Measurements from ENCODE around the gene FAM110D.

The FAM110D gene

DNA sequence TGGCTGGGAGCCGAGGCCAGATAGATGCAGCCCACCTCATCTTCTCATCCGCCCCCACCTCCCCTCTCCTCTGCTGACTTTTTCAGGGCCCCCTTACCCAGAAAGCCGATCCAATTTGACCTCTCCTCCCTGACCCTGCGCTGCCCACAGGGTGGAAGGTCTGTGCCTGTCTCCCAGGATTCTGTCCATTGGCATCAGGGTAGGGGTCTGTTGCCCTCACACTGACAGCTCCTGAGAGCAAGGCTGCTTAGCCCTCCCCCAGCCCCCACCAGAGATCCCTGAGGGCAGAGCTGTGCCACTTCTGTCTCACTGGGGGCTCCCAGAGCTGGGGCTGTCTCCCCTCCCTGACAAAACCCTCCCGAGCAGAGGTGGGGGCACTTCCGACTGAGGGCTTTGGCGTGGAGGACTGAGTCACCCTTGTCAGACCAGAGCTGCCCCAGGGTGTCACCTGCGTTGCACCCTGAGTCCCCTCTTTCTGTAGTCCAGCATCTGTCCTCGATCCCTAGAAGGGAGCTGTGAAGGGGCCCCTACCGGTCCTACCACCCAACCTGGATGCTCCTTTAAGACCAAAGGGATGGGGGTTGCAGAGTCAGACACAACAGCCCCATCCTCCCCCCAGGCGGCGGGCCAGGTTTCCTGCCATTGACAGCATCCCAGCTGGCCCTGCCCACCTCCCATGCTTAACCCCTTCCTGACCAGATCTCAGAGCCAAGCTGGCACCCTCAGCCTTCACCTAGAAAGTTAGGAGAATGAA is 2.4 kb upstream of the FAM110D start:
- Histone ChIP-seq H3K79me2 (ENCODE audit: insufficient read depth, low read length) (peaks cover 26% of the 10 kb centered on the region), H3K9me2 (replicated peaks; ENCODE audit: low read depth, low read length) (no peaks in the 10 kb centered on the region), H3K27me3 (ENCODE audit: insufficient read depth, low read length, poor library complexity, severe bottlenecking) (no peaks in the 10 kb centered on the region), H3K4me2 (ENCODE audit: low read depth, low read length, poor library complexity, severe bottlenecking) (peak overlapping the region; percentile 69), H3K36me3 (ENCODE audit: insufficient read depth, low read length) (no peaks in the 10 kb centered on the region), H3K9me3 (ENCODE audit: insufficient read depth, low read depth, low read length) (no peaks in the 10 kb centered on the region), H3K4me3 (ENCODE audit: low read length, poor library complexity, severe bottlenecking) (peak overlapping the region; percentile 60), H3K9ac (ENCODE audit: low read depth, low read length, poor library complexity, severe bottlenecking) (peak overlapping the region; percentile 52), H3K4me1 (ENCODE audit: insufficient read depth, low read length, poor library complexity, severe bottlenecking) (peaks cover 60% of the 10 kb centered on the region), H3F3A (ENCODE audit: low read depth) (no peaks in the 10 kb centered on the region), H2AFZ (ENCODE audit: low read length) (peak overlapping the region; percentile 41), H4K20me1 (ENCODE audit: insufficient read depth, low read length, poor library complexity, severe bottlenecking) (no peaks in the 10 kb centered on the region)
- TF ChIP-seq, protein P1, sequence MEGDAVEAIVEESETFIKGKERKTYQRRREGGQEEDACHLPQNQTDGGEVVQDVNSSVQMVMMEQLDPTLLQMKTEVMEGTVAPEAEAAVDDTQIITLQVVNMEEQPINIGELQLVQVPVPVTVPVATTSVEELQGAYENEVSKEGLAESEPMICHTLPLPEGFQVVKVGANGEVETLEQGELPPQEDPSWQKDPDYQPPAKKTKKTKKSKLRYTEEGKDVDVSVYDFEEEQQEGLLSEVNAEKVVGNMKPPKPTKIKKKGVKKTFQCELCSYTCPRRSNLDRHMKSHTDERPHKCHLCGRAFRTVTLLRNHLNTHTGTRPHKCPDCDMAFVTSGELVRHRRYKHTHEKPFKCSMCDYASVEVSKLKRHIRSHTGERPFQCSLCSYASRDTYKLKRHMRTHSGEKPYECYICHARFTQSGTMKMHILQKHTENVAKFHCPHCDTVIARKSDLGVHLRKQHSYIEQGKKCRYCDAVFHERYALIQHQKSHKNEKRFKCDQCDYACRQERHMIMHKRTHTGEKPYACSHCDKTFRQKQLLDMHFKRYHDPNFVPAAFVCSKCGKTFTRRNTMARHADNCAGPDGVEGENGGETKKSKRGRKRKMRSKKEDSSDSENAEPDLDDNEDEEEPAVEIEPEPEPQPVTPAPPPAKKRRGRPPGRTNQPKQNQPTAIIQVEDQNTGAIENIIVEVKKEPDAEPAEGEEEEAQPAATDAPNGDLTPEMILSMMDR (conservative IDR thresholded peaks at IDR 0.05; ENCODE audit: low read length) = no peak
- no peak for TF ChIP-seq EZH2phosphoT487 (IDR thresholded peaks at IDR 0.05; ENCODE audit: borderline replicate concordance)

DNA sequence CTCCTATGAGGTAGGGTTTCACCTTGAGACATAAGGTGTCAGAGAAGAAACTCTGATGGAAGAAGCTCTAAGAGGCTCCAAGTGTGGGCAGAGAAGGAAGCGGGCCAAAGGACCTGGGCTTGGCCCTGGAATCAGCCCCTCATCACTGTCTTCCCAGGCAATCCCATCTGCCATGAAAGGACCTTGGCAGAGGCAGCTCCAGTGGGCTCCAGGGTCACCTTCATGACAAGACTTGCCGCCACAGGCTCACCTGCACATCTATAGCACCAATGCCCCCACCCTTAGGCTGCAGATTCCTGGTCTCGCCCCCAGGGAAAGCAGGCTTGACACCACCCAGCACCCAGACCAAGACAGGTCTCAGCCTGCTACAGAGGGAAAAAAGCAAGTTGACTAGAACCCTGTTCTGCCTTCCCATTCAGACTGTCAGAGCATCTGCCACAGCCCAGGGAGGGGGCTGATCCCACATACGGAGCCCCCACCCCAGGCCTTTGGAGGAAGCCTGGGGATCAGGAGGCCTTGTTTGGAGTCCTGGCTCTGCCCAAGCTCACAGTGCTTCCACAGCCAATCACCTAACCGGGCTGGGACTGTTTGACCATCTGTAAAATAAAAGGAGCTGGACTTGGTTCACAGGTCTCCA is 490 bp upstream of the FAM110D start:
- Histone ChIP-seq H4K20me1 (ENCODE audit: insufficient read depth, low read length, poor library complexity, severe bottlenecking) (no peaks in the 10 kb centered on the region), H3K4me3 (ENCODE audit: low read length, poor library complexity, severe bottlenecking) (peak overlapping the region; percentile 76), H2AFZ (ENCODE audit: low read length) (no peak overlapping the region), H3F3A (ENCODE audit: low read depth) (no peaks in the 10 kb centered on the region), H3K4me1 (ENCODE audit: insufficient read depth, low read length, poor library complexity, severe bottlenecking) (peaks cover 67% of the 10 kb centered on the region), H3K36me3 (ENCODE audit: insufficient read depth, low read length) (no peaks in the 10 kb centered on the region), H3K9me3 (ENCODE audit: insufficient read depth, low read depth, low read length) (no peaks in the 10 kb centered on the region), H3K9ac (ENCODE audit: low read depth, low read length, poor library complexity, severe bottlenecking) (peak overlapping the region; percentile 90), H3K4me2 (ENCODE audit: low read depth, low read length, poor library complexity, severe bottlenecking) (peak overlapping the region; percentile 98), H3K79me2 (ENCODE audit: insufficient read depth, low read length) (peaks cover 32% of the 10 kb centered on the region), H3K27me3 (ENCODE audit: insufficient read depth, low read length, poor library complexity, severe bottlenecking) (no peaks in the 10 kb centered on the region), H3K9me2 (replicated peaks; ENCODE audit: low read depth, low read length) (no peaks in the 10 kb centered on the region)
- TF ChIP-seq EZH2phosphoT487 (IDR thresholded peaks at IDR 0.05; ENCODE audit: borderline replicate concordance) = no peak
- TF ChIP-seq, protein P1 (conservative IDR thresholded peaks at IDR 0.05; ENCODE audit: low read length) = no peak

DNA sequence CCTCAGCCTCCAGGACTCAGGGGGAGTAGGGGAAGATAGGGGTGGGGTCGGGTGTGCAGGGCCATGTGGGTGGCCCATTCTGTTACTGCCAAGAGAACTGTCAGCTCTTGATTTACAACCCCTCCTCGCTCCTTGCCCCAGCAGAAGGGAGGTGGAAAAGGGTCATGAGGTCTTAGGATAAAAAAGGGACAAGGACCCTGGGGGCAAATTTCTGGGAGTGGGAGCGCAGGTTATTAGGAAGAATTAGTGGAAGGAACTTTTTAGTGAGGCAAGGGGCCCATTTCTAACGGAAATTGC is 812 bp downstream of the FAM110D start:
- Histone ChIP-seq H3K9me2 (replicated peaks; ENCODE audit: low read depth, low read length) (no peaks in the 10 kb centered on the region), H4K20me1 (ENCODE audit: insufficient read depth, low read length, poor library complexity, severe bottlenecking) (no peaks in the 10 kb centered on the region), H3K79me2 (ENCODE audit: insufficient read depth, low read length) (peaks cover 32% of the 10 kb centered on the region), H3K4me3 (ENCODE audit: low read length, poor library complexity, severe bottlenecking) (peak overlapping the region; percentile 76), H3K4me2 (ENCODE audit: low read depth, low read length, poor library complexity, severe bottlenecking) (peak overlapping the region; percentile 98), H3K9ac (ENCODE audit: low read depth, low read length, poor library complexity, severe bottlenecking) (peak overlapping the region; percentile 90), H3K9me3 (ENCODE audit: insufficient read depth, low read depth, low read length) (no peaks in the 10 kb centered on the region), H3F3A (ENCODE audit: low read depth) (no peaks in the 10 kb centered on the region), H3K36me3 (ENCODE audit: insufficient read depth, low read length) (no peaks in the 10 kb centered on the region), H3K27me3 (ENCODE audit: insufficient read depth, low read length, poor library complexity, severe bottlenecking) (no peaks in the 10 kb centered on the region), H3K4me1 (ENCODE audit: insufficient read depth, low read length, poor library complexity, severe bottlenecking) (peaks cover 65% of the 10 kb centered on the region), H2AFZ (ENCODE audit: low read length) (no peak overlapping the region)
- TF ChIP-seq, protein P1 (conservative IDR thresholded peaks at IDR 0.05; ENCODE audit: low read length) = no peak
- TF ChIP-seq EZH2phosphoT487 (IDR thresholded peaks at IDR 0.05; ENCODE audit: borderline replicate concordance) = no peak

All from Loucy (cell line).